HG02571 (cell line): Measurements from ENCODE around the gene WNT8B.

Source experiments
- ATAC-seq: cut with Tn5 transposase; IDR thresholded peaks from one replicate; pipeline ENCODE4 v1.9.1; 2021; ENCODE audit warnings: mild to moderate bottlenecking, moderate library complexity; ENCODE audit not compliant: unreplicated experiment

Gene WNT8B

DNA sequence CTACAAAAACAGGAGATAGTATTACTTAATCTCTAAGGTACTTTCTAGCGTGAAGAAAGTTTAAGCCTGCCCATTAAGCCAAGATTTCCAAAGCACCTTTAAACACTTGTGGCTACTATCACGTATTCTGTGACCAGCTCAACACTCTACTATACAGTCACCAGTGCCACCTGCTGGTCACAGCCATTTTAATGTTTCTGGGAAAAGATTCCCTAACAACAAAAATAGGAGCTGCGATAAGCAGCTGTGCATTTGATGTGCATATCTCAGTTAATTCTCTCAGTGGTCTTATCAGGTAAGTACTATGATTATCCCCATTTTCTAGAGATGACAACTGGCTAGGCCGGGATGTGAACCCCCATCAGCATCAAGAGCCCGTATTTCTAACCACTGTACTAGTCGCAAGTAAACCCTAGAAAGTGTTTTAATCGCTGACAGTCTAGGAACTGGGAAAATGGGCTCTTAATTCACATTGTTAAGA lies 56.0 kb downstream of the WNT8B start:
- no peak for ATAC-seq

DNA sequence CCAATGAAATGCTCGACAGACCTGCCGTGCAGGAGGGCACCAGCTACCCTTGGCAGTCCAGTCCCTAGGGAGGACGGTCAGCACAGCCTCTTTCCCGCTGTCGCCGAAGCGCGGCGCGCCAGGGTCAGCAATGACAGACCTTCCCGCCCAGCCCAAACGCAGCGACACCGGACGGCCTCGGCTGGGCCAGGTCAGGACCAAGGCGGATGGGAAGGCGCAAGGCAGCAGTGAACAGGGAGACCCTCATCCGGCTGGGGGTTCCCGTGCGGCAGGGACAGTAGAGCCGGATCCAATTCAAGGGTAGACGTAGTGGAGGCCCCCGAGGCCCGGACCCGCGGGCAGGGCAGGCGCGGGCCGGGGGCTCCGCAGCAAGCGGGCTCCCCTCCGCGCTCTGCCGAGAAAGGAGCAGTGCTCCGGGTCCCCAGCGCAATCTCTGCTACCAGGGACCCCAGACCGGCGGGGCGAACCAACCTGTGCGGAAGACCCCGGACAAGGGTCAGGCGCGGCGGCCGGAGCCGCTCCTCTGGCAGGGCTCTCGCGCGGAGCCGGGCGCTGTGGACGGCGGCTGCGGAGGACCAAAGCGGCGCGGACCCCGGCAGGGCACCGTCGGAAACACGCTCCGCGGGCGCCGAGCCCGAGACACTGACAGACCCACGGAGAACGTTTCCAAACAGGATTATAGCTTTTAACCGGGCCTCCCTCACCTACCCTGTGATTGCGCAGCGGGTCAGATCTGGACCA lies 56.7 kb downstream of the WNT8B start, which contains the start of gene SEC31B:
TSS of gene SEC31B (minus strand) at position 551 of the 741 bp plus-strand sequence. CDS start 2,909 bp downstream, outside the sequence.
- ATAC-seq = no peak

DNA sequence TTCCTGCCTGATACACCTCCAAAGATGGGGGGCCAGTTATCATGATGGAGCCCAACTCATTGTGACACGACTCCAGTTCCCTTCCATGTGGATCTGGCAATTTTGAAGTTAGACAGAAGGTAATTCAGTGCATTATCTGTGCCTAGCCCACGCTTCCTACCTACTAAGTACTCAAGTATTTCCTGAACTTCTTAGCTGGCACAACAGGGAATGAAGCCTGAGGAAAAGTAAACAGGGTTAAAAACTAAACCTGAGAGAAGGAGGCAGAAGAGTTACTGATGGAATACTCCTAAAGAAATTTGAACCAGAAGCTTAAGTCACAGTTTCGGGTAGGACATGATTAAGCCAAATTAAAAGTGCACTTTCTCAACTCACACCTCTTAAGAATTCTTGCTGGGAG lies 58.0 kb downstream of the WNT8B start:
- no peak for ATAC-seq

DNA sequence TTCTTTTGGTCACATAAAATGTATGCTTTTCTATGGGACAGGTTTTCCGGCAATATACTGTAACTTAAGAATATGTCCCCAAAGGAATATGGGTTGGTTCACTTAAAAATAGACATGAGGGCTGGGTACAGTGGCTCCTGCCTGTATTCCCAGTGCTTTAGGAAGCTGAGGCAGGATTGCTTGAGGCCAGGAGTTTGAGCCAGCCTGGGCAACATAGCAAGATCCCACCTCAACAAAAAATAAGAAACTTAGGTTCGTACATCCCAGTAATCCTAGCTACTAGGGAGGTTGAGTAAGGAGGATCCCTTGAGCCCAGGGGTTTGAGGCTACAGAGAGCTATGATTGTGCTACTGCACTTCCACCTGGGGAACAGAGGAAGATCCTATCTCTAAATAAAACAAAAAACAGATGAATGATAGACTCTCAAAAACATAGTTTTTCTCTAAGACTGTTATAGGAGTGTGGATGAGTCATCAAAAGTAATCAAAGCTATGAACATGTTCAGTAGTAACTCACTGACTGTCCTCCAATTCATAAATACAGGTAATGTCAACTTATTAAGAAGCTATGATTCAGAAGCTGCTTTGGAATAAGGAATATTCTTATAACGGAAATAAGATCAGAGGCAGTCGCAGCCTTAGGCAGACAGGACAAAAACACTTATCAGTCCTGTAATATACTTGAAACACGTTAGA lies 59.4 kb downstream of the WNT8B start:
- no peak for ATAC-seq

DNA sequence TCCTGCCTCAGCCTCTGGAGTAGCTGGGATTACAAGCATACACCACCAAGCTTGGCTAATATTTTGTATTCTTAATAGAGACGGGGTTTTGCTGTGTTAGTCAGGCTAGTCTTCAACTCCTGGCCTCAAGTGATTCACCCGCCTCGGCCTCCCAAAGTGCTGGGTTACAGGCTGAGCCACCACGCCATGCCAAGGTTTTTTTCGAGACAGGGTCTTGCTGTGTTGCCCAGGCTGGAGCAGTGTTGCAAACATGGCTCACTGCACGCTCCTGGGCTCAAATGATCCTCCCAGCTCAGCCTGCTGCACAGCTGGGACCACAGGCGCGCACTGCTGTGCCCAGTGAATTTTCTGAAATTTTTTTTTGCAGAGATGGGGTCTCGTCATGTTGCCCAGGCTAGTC lies 60.1 kb downstream of the WNT8B start:
- no peak for ATAC-seq

DNA sequence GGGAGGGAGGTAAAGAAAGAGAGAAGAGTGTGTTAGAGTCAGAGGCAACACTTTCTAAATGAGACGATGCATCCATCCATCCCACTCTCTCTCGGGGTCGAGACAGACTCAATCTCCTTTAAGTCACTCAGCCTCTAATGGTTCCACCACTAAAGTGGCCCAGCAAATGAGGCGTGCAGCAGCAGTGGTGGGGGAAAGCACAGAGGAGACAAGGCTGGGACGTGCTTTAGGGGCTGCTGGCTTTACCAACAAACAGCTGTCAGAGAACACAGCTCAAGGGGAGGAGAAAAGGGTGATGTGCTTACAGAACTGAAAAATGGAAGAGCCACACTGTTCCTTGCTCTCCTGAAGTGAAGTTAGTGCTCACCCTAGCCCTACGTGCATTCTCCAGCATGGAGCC lies 61.4 kb downstream of the WNT8B start:
- no peak for ATAC-seq

DNA sequence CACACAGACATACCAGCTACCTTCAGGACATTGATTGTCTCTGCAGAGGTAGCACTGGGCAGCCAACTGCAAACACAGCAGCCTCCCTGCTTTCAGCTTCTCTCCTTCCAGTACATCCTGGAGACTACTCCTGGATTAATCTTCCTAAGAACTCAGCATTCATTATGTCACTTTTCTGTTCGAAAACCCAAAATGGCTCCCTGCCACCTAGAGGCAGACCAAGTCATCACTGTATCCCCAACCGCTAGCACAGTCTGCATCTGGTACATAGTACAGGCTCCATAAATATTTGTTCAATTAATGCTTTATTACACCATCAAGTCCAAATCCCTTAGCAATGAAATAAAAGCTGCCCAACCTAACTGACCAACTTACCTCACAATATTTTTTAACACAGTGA lies 61.8 kb downstream of the WNT8B start:
- ATAC-seq = no peak

DNA sequence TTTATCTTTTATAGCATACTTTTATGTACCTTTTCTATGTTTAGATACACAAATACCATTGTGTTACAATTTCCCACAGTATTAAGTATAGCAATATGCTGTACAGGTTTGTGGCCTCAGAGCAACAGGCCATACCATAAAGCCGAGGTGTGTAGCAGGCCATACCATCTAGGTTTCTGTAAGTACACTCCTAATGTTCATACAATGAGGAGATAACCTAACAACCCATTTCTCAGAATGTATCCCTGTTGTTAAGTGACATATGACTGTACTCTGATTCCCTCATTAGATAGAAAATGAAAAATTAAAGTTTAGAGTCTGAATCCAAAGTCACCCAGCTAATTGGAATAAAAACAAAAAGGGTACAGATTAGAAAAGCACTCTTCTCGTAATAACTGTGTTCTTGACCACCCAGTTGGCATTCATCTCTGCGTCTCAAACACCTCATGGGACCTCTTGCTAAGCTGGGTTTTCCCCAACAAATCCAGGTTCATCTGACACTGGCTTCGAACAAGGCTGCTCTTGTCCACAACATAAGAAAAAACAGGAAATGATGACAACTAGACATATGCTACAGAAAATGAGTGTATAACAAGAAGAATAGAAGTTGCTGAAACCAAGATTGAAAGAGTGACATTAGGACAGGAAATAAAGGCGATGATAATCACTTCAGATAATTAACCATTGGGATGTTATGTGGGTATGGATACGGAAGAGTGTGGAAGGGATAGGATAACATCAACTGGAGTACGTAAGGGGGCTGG lies 65.5 kb downstream of the WNT8B start:
- ATAC-seq = no peak

DNA sequence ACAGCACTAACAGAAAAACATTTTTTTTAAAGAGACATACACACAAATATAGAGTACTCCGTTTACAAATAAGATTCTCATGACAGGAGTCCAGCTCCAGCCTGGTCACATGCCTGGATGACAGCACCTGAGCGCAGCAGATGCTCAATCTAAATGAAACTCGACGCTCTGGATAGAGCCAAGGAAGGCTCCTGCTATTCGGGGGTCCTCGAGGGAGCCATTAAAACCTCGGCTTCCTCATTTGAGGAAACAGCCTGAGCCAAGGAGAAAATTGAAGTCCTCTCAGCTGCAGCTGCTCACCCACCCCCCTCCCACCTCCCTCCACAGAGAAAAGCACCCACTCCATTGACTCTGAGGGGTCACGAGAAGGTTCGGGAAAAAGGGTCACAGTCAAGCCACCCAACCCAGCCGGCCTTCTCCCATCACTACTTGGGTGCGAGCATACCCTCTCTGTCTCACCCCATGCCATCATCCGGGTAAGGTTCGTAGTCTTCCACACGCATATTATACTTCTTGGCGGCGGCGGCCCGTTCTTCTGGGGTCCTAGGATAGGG lies 66.2 kb downstream of the WNT8B start:
- no peak for ATAC-seq

DNA sequence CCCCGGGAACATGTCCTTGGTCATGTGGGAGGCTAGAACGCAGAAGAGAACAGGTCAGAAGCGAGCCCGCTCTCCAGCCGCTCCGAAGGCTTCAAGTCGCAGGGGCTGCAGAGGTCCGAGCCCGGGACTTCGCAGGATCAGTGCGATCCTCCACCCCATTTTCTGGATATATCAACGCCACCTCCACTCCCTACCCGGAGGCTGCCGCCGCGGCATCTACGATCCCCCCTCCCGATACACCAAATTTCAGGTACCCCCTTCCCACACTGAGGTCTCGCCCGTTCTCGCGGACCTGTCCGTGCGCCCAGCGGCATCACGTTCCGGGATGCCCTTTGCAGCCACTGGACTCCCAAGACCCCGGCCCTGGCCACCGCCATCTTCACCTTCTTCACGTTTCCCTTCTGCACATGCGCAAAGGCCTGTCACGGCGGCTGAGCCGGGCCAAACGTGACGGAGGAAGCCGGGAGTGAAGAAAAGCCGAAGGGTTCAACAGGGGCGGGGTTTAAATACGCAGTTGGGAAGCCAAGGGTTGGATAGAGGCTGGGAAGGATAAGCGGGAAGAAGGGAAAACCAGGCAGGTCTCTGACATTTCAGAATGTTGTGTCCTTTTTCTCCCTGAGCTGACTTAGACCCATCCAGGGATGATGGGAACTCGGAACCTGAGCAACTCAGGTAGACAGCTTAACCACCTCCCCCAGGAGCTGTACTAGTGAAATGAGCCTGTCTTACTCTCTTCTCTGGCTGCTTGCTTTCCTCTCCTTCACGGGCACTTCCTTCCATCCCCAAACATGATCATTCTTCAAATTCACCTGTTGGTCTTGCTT lies 66.9 kb downstream of the WNT8B start, which contains the start of gene NDUFB8:
TSS of gene NDUFB8 (minus strand) at position 397 of the 824 bp plus-strand sequence. CDS start at position 377, 20 bp downstream.
- peak; percentile 54 for ATAC-seq

DNA sequence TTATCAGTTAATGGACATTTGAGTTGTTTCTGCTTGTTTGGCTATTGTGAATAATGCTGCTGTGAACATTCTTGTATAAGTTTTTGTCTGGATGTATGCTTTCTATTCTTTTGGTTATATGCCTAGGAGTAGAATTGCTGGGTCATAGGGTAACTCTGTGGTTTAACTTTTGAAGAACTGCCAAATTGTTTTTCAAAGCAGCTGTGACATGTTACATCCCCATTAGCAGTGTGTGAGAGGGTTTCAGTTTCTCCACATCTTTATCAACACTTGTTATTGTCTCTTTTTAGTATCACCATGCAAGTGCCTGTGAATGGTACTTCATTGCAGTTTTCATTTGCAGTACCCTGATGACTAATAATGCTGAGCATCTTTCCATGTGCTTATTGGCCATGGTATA lies 69.0 kb downstream of the WNT8B start:
- ATAC-seq = no peak
